ENCODE data around the gene TNFSF9.

DNA sequence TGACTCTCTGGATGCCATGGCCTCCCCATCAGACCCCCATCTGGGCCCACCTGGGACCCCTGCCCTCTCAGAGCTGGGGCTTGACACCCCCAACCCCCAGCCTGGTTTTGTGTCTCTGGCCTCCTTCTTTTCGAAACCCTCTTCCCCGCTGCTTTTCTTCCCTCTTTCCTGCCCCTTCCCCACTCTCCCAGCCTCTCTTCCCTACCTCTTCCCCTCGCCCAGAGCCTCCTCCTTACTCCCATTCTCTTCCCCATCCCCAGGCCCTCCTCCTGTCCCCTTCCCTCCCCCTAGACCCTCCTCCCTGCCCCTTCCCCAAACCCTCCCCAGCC is 2.1 kb downstream of the TNFSF9 start:
- TF ChIP-seq, protein P1, sequence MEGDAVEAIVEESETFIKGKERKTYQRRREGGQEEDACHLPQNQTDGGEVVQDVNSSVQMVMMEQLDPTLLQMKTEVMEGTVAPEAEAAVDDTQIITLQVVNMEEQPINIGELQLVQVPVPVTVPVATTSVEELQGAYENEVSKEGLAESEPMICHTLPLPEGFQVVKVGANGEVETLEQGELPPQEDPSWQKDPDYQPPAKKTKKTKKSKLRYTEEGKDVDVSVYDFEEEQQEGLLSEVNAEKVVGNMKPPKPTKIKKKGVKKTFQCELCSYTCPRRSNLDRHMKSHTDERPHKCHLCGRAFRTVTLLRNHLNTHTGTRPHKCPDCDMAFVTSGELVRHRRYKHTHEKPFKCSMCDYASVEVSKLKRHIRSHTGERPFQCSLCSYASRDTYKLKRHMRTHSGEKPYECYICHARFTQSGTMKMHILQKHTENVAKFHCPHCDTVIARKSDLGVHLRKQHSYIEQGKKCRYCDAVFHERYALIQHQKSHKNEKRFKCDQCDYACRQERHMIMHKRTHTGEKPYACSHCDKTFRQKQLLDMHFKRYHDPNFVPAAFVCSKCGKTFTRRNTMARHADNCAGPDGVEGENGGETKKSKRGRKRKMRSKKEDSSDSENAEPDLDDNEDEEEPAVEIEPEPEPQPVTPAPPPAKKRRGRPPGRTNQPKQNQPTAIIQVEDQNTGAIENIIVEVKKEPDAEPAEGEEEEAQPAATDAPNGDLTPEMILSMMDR (IDR thresholded peaks at IDR 0.05) = no peak
- TF ChIP-seq POLR2A (IDR thresholded peaks at IDR 0.05) = no peak

Data from right lobe of liver (tissue), 4 donors.